GM18907 (cell line): Measurements from ENCODE around the gene PTPRT.

Experiments used
- ATAC-seq: cut with Tn5 transposase; IDR thresholded peaks from one replicate; pipeline ENCODE4 v1.9.1; 2021; ENCODE audit warnings: mild to moderate bottlenecking, moderate library complexity; ENCODE audit not compliant: unreplicated experiment

Gene PTPRT

GRCh38 chr20:42158272-42158671 is 1031.4 kb downstream of the PTPRT start:
- no peak for ATAC-seq

GRCh38 chr20:42155586-42155985 is 1034.1 kb downstream of the PTPRT start:
- ATAC-seq: no peak

GRCh38 chr20:42152575-42152974 is 1037.1 kb downstream of the PTPRT start:
- ATAC-seq: no peak

DNA sequence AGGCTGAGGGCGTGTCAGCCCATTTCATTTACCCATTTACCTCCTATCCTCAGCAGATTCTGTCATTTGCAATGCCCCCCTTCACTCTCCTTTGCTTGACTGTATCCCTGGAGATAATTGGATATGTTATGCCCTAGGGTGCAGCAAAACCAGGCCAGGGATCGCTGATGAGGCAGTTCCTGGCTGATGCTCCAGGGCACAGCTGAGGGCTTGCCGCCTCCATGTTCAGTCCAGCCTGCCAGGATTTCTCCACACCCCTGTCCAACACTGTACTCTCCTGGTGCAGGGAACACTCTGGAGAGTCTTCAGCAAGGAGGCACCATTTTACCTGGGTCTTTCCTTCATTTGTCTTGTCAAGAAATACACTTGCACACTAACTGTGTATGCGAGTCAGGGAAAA is 1039.5 kb downstream of the PTPRT start:
- ATAC-seq: no peak

DNA sequence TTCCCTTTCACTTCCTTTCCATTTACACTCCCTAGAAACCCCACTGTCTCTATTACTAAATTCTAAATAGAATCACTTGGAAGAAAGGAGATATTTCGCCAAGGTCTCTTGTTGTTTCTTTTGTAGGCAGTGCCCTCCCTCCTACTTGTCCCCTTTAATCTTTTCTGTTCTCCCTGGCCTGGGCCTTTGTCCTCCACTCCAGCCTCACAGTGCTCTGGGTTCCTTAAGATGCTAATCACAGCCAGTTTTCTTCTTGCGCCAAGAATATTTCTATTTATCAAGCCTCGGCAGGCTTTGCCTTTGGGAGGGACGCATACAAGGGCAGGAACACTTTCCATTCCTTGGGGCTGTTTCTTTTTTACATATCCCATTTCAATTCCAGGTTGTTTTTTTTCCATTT is 1051.0 kb downstream of the PTPRT start:
- ATAC-seq: no peak

GRCh38 chr20:42134265-42135098 is 1055.2 kb downstream of the PTPRT start:
- no peak for ATAC-seq

- no peak for ATAC-seq
Observed at GRCh38 chr20:42130810-42131596, 1058.7 kb downstream of the PTPRT start.

DNA sequence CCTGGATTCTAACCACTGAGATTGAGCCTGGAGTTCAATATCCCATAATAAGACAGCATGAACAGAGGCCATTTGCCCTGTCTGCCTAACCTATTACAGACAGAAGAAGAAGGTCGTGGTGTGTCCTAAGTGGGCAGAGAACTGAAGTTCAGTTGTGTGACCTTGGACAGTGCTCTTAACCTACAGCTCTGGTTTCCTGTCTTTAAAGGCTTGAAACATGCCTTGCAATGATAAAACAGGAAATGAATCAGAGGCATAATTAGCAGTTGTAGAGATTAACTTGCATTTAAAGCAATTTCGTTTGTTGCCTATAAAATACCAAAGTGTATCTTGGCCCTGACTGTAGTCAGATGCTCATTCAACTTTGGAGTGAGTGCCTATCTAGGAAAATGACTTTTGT is 1064.3 kb downstream of the PTPRT start:
- no peak for ATAC-seq

GRCh38 chr20:42123981-42124473 is 1065.7 kb downstream of the PTPRT start:
- no peak for ATAC-seq

DNA sequence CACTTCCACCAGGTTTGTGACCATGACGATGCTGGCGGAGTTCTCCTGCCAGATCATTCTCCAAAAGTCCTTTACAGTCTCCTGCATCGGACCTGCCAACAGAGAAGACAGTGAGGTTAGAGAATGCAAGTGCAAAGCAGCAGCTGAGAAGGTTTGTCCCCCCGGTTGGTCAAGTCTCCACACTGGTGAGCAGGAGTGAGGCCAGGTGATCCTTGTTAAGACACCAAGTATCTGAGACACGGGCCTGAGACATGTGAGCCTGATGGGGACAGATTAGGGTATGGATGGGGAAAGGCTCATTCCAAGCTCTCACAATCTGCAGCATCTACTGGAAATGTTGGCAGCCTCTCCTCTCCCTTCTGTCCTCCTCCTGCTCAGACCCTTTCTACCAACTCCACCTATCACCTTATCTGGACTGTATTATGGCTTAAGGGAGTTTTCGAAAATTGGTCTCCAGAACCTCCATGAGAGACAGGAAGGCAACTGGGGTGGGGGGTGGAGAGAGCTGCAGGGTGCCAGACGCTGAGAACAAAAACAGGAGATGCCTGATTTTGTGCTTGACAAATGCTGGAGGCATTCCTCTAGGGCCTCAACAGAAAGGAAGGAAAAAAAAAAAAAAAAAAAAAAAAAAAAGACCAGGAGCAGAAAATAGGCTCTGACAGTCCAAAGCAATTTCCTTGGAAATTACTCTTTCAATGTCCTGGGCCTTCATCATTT is 1071.1 kb downstream of the PTPRT start:
- no peak for ATAC-seq

GRCh38 chr20:42118001-42118400 is 1071.7 kb downstream of the PTPRT start:
- ATAC-seq: no peak

DNA sequence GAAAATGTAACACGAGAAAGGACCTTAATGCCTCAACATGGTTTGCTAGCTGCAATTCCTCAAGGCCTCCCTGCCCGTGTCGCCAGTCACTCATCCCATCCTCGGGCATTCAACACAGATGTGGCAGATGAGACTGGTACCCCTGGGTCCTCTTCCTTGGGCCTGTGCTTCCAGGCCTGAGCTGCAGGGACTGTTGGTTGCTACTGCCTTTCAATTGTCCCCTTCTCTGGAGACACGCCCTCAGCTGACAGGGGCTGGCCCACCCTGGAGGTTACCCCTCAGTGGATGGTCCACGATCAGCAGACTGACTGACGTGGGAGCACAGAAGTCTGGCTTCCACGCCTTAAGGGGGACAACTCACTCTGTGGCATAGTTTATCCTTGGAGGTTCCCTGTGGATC is 1076.5 kb downstream of the PTPRT start:
- ATAC-seq: no peak

DNA sequence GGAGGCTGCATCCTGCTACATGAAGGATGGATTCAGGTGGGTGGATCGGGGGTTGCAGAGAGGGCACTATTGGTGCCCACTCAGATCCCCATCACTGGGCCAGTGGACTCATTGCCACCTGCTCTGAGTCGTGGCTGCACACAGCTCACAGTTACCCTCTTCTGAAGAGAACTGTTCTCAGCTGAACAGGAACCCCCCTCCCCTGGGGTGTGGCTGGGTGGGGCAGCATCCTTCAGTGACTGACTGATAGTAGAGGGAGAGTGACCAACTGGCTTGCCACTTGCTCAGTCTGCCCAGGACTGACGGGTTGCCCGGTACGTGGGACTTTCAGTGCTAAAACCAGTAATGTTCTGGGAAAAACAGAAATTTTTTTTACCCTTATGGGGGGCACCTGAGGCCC is 1077.5 kb downstream of the PTPRT start:
- ATAC-seq: no peak

- no peak for ATAC-seq
Observed at GRCh38 chr20:42111349-42111748, 1078.4 kb downstream of the PTPRT start.

DNA sequence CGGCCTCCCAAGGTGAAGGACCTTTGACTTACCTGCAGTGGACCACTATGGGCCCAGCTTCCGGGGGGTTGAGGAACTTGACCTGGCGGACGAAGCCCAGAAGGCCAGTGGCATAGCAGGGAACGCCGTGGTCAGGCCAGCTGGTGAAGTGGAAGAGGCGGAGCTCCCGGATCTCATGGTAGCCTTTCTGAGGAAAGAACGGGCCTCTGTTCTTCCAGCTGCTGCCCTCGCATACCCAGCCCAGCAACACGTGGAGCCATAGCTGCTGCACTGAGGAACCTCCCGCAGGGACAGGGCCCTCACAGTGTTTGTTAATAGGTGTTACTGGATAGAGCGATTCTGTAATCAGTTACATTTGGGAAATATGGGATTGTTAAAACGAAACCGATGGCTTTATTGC is 1079.4 kb downstream of the PTPRT start:
- ATAC-seq: no peak

DNA sequence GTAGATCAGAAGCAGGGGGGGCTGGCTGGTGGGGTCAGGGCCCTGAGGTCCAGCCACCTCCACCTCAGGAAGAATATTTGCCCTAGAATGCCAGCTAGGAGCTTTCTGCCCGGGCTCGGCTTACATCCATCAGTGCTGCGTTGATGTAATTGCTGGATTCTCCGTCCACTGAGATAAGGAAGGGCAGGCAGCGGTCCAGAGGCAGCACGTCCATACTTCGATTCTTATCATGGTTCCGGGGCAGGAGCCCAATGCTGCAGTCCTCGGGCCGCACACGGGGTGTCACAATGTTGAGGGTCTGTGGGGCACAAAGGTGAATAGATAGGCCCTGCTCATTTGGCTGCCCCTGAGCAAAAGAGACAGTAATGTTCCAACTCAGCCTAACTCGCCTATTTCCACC is 1087.7 kb downstream of the PTPRT start:
- ATAC-seq: no peak

GRCh38 chr20:42100137-42100704 is 1089.5 kb downstream of the PTPRT start:
- ATAC-seq: no peak

- ATAC-seq: no peak
Observed at GRCh38 chr20:42099101-42099500, 1090.6 kb downstream of the PTPRT start.

- ATAC-seq: no peak
Observed at GRCh38 chr20:42098418-42098817, 1091.3 kb downstream of the PTPRT start.

GRCh38 chr20:42097741-42098140 is 1092.0 kb downstream of the PTPRT start:
- no peak for ATAC-seq

- ATAC-seq: no peak
Observed at GRCh38 chr20:42095221-42095620, 1094.5 kb downstream of the PTPRT start.
